AG09319 (cell line): ENCODE data around the gene JPT2.
"Not testable (repeated sequence)": the region's sequence is repeated elsewhere in the genome, so short reads cannot be mapped to it uniquely, and the experiment has no call there.

Experiments used
- DNase-seq: peaks from one replicate; pipeline ENCODE4 v3.0.0-alpha.2; 2010; ENCODE audit warnings: low read depth; ENCODE audit errors: extremely low read depth
- CTCF ChIP-seq: IDR thresholded peaks from 2 replicates; pipeline ENCODE4 v1.5.1; 2011; ENCODE audit warnings: low read depth, mild to moderate bottlenecking, inconsistent platforms, low read length, moderate library complexity

JPT2 gene

GRCh38 chr16:1698680-1699079 lies 20.6 kb downstream of the JPT2 start:
- no peak for TF ChIP-seq CTCF
- DNase-seq = no peak

- DNase-seq = no peak
- TF ChIP-seq CTCF = no peak
Observed at GRCh38 chr16:1700246-1700645, 22.2 kb downstream of the JPT2 start.

DNA sequence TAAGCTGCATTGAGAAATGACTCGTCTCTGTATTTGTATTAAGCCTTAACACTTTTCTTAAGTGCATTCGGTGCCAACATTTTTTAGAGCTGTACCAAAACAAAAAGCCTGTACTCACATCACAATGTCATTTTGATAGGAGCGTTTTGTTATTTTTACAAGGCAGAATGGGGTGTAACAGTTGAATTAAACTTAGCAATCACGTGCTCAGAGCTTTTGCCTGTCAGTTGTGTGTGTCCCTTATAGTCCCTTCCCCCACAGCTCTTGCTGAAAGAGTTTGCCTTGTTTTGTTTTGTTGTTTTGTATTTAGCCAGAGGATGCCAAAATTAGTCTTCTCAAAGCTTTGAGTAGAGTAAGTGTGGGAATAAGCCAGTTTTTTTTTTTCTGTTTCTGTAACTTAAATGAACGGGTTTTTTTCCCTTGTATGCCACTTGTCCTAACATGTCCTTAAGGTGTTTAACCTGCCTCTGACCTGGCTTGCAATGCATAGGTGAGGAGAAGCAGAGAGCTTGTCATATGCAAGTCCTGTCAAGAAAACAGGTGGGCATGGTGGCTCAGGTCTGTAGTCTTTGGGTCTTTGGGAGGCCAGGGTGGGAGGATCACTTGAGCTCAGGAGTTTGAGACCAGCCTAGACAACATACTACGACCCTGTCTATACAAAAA lies 23.3 kb downstream of the JPT2 start:
- TF ChIP-seq CTCF = no peak
- DNase-seq = no peak

DNA sequence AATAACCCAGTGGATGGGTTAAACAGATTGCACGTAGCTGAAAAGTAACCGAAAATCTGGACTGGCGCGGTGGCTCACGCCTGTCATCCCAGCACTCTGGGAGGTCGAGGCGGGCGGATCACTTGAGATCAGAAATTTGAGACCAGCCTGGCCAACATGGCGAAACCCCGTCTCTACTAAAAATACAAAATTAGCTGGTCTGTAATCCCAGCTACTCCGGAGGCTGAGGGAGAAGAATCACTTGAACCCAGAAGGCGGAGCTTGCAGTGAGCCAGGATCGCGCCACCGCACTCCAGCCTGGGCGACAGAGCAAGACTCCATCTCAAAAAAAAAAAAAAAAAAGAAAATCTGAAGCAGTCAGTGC lies 27.2 kb downstream of the JPT2 start:
- DNase-seq = not testable (repeated sequence)

GRCh38 chr16:1705688-1706385 lies 27.8 kb downstream of the JPT2 start, which contains the start of gene MAPK8IP3:
Gene MAPK8IP3 (plus strand): TSS chr16:1706195. CDS start chr16:1706340, 145 bp downstream.
- DNase-seq = peak; percentile 71
- peak; percentile 43 for TF ChIP-seq CTCF

DNA sequence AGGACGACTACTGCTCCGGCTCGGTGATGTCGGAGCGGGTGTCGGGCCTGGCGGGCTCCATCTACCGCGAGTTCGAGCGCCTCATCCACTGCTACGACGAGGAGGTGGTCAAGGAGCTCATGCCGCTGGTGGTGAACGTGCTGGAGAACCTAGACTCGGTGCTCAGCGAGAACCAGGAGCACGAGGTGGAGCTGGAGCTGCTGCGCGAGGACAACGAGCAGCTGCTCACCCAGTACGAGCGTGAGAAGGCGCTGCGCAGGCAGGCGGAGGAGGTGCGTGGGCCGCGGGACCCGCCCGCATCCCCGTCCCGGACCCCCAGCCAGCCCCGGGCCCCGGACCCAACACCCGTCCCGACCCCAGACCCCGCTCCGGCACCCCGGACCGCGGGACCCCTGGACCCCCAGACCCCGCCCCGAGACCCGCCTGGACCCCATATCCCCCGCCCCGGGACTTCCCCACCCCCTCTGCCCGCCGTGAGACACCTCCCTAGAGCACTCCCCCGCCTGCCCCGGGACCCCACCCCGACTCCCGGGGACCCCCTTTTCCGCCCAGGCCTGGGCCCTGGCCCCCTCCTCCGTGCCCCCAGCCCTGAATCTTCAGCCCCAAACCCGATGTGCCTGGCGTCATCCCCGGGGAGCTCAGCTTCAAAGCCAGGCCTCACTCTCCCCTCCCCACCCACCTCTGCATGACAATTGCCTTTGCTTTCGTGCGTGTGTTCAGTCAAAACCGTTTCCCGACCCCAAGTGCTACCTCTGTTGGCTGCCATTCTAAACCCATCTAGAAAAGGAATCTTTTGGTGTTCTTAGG lies 28.5 kb downstream of the JPT2 start:
- DNase-seq = no peak
- no peak for TF ChIP-seq CTCF

GRCh38 chr16:1707193-1707790 lies 29.2 kb downstream of the JPT2 start:
- no peak for TF ChIP-seq CTCF
- no peak for DNase-seq
